Neural cell (in vitro differentiated cells): ENCODE results near the gene REP15. TPM values are rescaled to one million over a fixed set of nuclear protein-coding genes. Genes with fewer than 3 reads are reported as not detected.

Experiments used
- H2AFZ ChIP-seq: fragments of 200-600, 300-800 bp; sonication (generic), shearing (Covaris generic); 2 replicates; pipeline ENCODE4 v1.6.0; 2014; ENCODE audit warnings: low read depth, mild to moderate bottlenecking, antibody characterized with exemption, low read length, moderate library complexity
- H3F3A ChIP-seq: fragments of 200-600 bp; shearing (Covaris generic); 2 replicates; pipeline ENCODE4 v1.6.1; 2016; ENCODE audit warnings: mild to moderate bottlenecking, moderate library complexity, mixed read lengths, antibody characterized with exemption, low read length; ENCODE audit not compliant: insufficient read depth, poor library complexity, severe bottlenecking
- H3K27ac ChIP-seq: fragments of 200-600, 300-800 bp; sonication (generic), shearing (Covaris generic); 2 replicates; pipeline ENCODE4 v1.5.1; 2014; ENCODE audit warnings: mild to moderate bottlenecking, low read length, moderate library complexity
- H3K27me3 ChIP-seq: fragments of 300-800, 200-600 bp; sonication (generic), shearing (Covaris generic); 2 replicates; pipeline ENCODE4 v1.6.0; 2014; ENCODE audit warnings: mild to moderate bottlenecking, low read depth, low read length, moderate library complexity; ENCODE audit not compliant: insufficient read depth
- H3K36me3 ChIP-seq: fragments of 300-800, 200-600 bp; sonication (generic), shearing (Covaris generic); 2 replicates; pipeline ENCODE4 v1.5.1; 2014; ENCODE audit warnings: mild to moderate bottlenecking, antibody characterized with exemption, low read length, moderate library complexity; ENCODE audit not compliant: insufficient read depth
- H3K4me2 ChIP-seq: fragments of 300-800, 200-600 bp; sonication (generic), shearing (Covaris generic); 2 replicates; pipeline ENCODE4 v1.6.0; 2014; ENCODE audit warnings: mild to moderate bottlenecking, low read length
- H3K4me3 ChIP-seq: fragments of 300-800, 200-600 bp; sonication (generic), shearing (Covaris generic); 2 replicates; pipeline ENCODE4 v1.5.1; 2014; ENCODE audit warnings: mild to moderate bottlenecking, low read length, moderate library complexity
- H3K79me2 ChIP-seq: fragments of 200-600 bp; shearing (Covaris generic); replicated peaks from 2 replicates; pipeline ENCODE4 v1.6.0; 2014; ENCODE audit warnings: mild to moderate bottlenecking, low read length, moderate library complexity; ENCODE audit not compliant: insufficient read depth
- H3K9ac ChIP-seq: fragments of 300-800, 200-600 bp; sonication (generic), shearing (Covaris generic); 2 replicates; pipeline ENCODE4 v1.6.1; 2016; ENCODE audit warnings: mild to moderate bottlenecking, low read length, mixed read lengths
- H3K9me2 ChIP-seq: fragments of 200-600 bp; shearing (Covaris generic); 2 replicates; pipeline ENCODE4 v1.6.1; 2016; ENCODE audit warnings: mild to moderate bottlenecking, low read length, mixed read lengths; ENCODE audit not compliant: insufficient read depth
- H3K9me3 ChIP-seq: fragments of 200-600, 300-800 bp; sonication (generic), shearing (Covaris generic); 2 replicates; pipeline ENCODE4 v1.6.1; 2016; ENCODE audit warnings: mild to moderate bottlenecking, mixed run types, low read length, moderate library complexity, mixed read lengths
- H4K20me1 ChIP-seq: fragments of 200-600 bp; shearing (Covaris generic); 2 replicates; pipeline ENCODE4 v1.6.1; 2016; ENCODE audit warnings: mild to moderate bottlenecking, mixed run types; ENCODE audit not compliant: insufficient read depth
- EP300 ChIP-seq: fragments of 450-650 bp; conservative IDR thresholded peaks from 2 replicates; pipeline ENCODE4 v1.6.1; 2014; ENCODE audit warnings: antibody characterized with exemption, mild to moderate bottlenecking, moderate library complexity; ENCODE audit not compliant: poor library complexity, severe bottlenecking
- EZH2 ChIP-seq: fragments of 200-600, 300-800 bp; shearing (Covaris generic), sonication (generic); IDR thresholded peaks from 2 replicates; pipeline ENCODE4 v1.6.1; 2014; ENCODE audit warnings: antibody characterized with exemption, low read length, borderline replicate concordance, mild to moderate bottlenecking; ENCODE audit not compliant: insufficient read depth, poor library complexity, severe bottlenecking
- MXI1 ChIP-seq: fragments of 450-650 bp; conservative IDR thresholded peaks from 2 replicates; pipeline ENCODE4 v1.6.1; 2014; ENCODE audit warnings: antibody characterized with exemption, mild to moderate bottlenecking; ENCODE audit not compliant: poor library complexity, severe bottlenecking
- POLR2AphosphoS5 ChIP-seq: IDR thresholded peaks from 2 replicates; pipeline ENCODE4 v1.6.1; 2012
- RAD21 ChIP-seq: fragments of 450-650 bp; conservative IDR thresholded peaks from 2 replicates; pipeline ENCODE4 v1.6.1; 2014; ENCODE audit warnings: antibody characterized with exemption, mild to moderate bottlenecking, moderate library complexity
- SMC3 ChIP-seq: fragments of 450-650 bp; conservative IDR thresholded peaks from 2 replicates; pipeline ENCODE4 v1.6.1; 2014; ENCODE audit warnings: antibody characterized with exemption, mild to moderate bottlenecking, moderate library complexity; ENCODE audit not compliant: poor library complexity
- TAF1 ChIP-seq: IDR thresholded peaks from 2 replicates; pipeline ENCODE4 v1.6.1; 2012; ENCODE audit warnings: low read depth
- polyA plus RNA-seq: library from polyadenylated mRNA; depleted of rRNA; stranded (reverse); fragments of >200 nt; gene quantifications from 2 replicates; pipeline ENCODE4 v1.2.3, GENCODE V29; 2014
- TF ChIP-seq, protein P1 (sequence below): IDR thresholded peaks from 2 replicates; pipeline ENCODE4 v1.6.1; 2012; ENCODE audit warnings: borderline replicate concordance
- TF ChIP-seq, protein P2 (sequence below): fragments of 450-650 bp; IDR thresholded peaks from 2 replicates; pipeline ENCODE4 v1.5.1; 2014; ENCODE audit warnings: antibody characterized with exemption, mild to moderate bottlenecking, moderate library complexity; ENCODE audit not compliant: poor library complexity, severe bottlenecking

The REP15 gene
- polyA plus RNA-seq, 1 donor from 2014 or later: 0.88 TPM

DNA sequence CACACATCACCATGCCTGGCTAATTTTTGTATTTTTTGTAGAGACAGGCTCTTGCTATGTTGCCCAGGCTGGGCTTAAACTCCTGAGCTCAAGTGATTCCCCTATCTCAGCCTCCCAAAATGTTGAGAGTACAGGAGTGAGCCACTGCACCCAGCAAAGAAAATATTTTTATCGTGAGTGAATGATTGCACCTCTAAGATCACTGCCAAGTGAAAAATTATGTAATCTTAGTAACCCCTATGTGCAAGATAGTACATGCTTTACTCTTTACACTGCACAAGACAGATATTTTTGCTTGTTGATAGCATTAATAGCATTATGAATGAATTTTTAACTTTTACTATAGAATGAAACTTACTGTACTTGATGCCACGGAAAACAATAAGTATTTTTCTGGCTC is 11.0 kb downstream of the REP15 start:
- Histone ChIP-seq H3K79me2 (peaks cover 14% of the 10 kb centered on the region), H3F3A (peaks cover 7% of the 10 kb centered on the region), H3K36me3 (no peaks in the 10 kb centered on the region), H3K4me2 (no peak overlapping the region), H3K9me3 (no peaks in the 10 kb centered on the region), H3K27me3 (no peaks in the 10 kb centered on the region), H3K27ac (no peak overlapping the region), H3K9me2 (no peaks in the 10 kb centered on the region), H4K20me1 (no peaks in the 10 kb centered on the region), H2AFZ (no peak overlapping the region), H3K9ac (no peak overlapping the region), H3K4me3 (no peak overlapping the region)
- TF ChIP-seq, protein P1, sequence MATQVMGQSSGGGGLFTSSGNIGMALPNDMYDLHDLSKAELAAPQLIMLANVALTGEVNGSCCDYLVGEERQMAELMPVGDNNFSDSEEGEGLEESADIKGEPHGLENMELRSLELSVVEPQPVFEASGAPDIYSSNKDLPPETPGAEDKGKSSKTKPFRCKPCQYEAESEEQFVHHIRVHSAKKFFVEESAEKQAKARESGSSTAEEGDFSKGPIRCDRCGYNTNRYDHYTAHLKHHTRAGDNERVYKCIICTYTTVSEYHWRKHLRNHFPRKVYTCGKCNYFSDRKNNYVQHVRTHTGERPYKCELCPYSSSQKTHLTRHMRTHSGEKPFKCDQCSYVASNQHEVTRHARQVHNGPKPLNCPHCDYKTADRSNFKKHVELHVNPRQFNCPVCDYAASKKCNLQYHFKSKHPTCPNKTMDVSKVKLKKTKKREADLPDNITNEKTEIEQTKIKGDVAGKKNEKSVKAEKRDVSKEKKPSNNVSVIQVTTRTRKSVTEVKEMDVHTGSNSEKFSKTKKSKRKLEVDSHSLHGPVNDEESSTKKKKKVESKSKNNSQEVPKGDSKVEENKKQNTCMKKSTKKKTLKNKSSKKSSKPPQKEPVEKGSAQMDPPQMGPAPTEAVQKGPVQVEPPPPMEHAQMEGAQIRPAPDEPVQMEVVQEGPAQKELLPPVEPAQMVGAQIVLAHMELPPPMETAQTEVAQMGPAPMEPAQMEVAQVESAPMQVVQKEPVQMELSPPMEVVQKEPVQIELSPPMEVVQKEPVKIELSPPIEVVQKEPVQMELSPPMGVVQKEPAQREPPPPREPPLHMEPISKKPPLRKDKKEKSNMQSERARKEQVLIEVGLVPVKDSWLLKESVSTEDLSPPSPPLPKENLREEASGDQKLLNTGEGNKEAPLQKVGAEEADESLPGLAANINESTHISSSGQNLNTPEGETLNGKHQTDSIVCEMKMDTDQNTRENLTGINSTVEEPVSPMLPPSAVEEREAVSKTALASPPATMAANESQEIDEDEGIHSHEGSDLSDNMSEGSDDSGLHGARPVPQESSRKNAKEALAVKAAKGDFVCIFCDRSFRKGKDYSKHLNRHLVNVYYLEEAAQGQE: no peak
- TF ChIP-seq EZH2 (no peak), SMC3 (no peak), POLR2AphosphoS5 (no peak), MXI1 (no peak), TAF1 (no peak), EP300 (no peak), RAD21 (no peak)
- TF ChIP-seq, protein P2, sequence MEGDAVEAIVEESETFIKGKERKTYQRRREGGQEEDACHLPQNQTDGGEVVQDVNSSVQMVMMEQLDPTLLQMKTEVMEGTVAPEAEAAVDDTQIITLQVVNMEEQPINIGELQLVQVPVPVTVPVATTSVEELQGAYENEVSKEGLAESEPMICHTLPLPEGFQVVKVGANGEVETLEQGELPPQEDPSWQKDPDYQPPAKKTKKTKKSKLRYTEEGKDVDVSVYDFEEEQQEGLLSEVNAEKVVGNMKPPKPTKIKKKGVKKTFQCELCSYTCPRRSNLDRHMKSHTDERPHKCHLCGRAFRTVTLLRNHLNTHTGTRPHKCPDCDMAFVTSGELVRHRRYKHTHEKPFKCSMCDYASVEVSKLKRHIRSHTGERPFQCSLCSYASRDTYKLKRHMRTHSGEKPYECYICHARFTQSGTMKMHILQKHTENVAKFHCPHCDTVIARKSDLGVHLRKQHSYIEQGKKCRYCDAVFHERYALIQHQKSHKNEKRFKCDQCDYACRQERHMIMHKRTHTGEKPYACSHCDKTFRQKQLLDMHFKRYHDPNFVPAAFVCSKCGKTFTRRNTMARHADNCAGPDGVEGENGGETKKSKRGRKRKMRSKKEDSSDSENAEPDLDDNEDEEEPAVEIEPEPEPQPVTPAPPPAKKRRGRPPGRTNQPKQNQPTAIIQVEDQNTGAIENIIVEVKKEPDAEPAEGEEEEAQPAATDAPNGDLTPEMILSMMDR: no peak

- Histone ChIP-seq H3K4me3 (no peak overlapping the region), H3K79me2 (peaks cover 34% of the 10 kb centered on the region), H3K9me2 (no peaks in the 10 kb centered on the region), H2AFZ (no peak overlapping the region), H4K20me1 (no peaks in the 10 kb centered on the region), H3K27me3 (no peaks in the 10 kb centered on the region), H3K9me3 (no peaks in the 10 kb centered on the region), H3K27ac (no peak overlapping the region), H3F3A (peaks cover 7% of the 10 kb centered on the region), H3K9ac (no peak overlapping the region), H3K36me3 (no peaks in the 10 kb centered on the region), H3K4me2 (no peak overlapping the region)
- no peak for TF ChIP-seq EZH2
- TF ChIP-seq, protein P1: no peak
- TF ChIP-seq SMC3: no peak
- no peak for TF ChIP-seq MXI1
- no peak for TF ChIP-seq RAD21
- no peak for TF ChIP-seq POLR2AphosphoS5
- no peak for TF ChIP-seq EP300
- TF ChIP-seq, protein P2: no peak
- no peak for TF ChIP-seq TAF1
These were observed 13.1 kb downstream of the REP15 start for GRCh38 chr12:27709212-27709931.
